BLaER1 (cell line): ENCODE measurements around the gene THOP1.

Experiments
- H3K27ac ChIP-seq: shearing (Covaris generic); formaldehyde crosslinking; 2 replicates; pipeline ENCODE4 v1.8.1; 2022
- H3K27me3 ChIP-seq: shearing (Covaris generic); formaldehyde crosslinking; 2 replicates; pipeline ENCODE4 v1.8.1; 2022
- H3K36me3 ChIP-seq: shearing (Covaris generic); formaldehyde crosslinking; 2 replicates; pipeline ENCODE4 v1.8.1; 2022
- H3K4me1 ChIP-seq: shearing (Covaris generic); formaldehyde crosslinking; 2 replicates; pipeline ENCODE4 v1.8.1; 2022
- H3K4me2 ChIP-seq: shearing (Covaris generic); formaldehyde crosslinking; 2 replicates; pipeline ENCODE4 v1.8.1; 2022
- H3K4me3 ChIP-seq: shearing (Covaris generic); formaldehyde crosslinking; 2 replicates; pipeline ENCODE4 v1.8.1; 2022
- H3K9ac ChIP-seq: shearing (Covaris generic); formaldehyde crosslinking; 2 replicates; pipeline ENCODE4 v1.8.1; 2022
- H3K9me3 ChIP-seq: shearing (Covaris generic); formaldehyde crosslinking; 2 replicates; pipeline ENCODE4 v1.8.1; 2022
- H4K20me1 ChIP-seq: shearing (Covaris generic); formaldehyde crosslinking; 2 replicates; pipeline ENCODE4 v1.8.1; 2022
- Cebpa-rat ChIP-seq: shearing (Covaris generic); IDR thresholded peaks from 2 replicates; pipeline ENCODE4 v1.8.1; 2022

Gene THOP1

DNA sequence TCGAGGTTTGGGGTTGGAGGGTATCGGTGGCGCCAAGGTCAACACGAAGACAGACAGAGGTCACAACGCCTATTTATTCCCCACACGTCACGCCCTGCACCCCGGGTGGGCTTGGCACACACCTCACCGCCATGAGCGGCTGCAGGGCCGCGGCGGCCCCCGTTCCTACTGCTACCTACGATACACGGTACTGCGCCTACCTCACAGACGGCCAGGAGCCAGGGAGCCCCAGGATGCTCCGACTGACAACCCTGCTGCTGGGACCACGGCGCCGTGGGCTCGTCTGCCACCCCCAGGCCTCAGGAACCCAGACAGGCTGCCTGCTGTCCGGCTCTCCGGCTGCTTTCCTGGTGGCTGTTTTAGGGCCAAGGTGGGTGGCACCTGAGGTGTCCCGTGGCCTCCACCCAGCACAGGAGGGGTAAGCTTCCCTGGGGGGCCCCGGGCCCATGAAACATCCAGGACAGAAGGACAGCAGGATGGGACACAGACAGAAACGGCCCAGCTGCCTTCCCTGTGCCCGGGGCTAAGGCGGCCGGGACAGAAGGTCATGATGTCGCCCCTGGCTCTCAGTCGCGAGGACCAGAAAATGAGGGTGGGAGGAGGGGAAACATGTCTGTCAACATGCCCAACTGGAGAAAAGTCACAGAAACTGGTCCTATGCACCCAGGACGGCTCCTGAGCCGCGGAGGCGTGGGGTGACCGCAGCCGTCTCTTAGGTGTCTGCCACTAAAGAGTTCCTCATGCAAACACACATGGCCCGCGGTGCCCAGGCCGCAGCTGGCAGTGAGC lies 30.4 kb upstream of the THOP1 start:
- TF ChIP-seq Cebpa-rat: no peak
- Histone ChIP-seq H3K4me3 (no peak overlapping the region), H3K4me1 (peaks cover 65% of the 10 kb centered on the region), H4K20me1 (peaks cover 21% of the 10 kb centered on the region), H3K4me2 (no peak overlapping the region), H3K27me3 (no peaks in the 10 kb centered on the region), H3K9ac (peak overlapping the region; percentile 29; the same call in 1 of the 2 replicates), H3K36me3 (peaks cover 68% of the 10 kb centered on the region), H3K27ac (peak overlapping the region; percentile 79; the same call in 1 of the 2 replicates), H3K9me3 (no peaks in the 10 kb centered on the region)

DNA sequence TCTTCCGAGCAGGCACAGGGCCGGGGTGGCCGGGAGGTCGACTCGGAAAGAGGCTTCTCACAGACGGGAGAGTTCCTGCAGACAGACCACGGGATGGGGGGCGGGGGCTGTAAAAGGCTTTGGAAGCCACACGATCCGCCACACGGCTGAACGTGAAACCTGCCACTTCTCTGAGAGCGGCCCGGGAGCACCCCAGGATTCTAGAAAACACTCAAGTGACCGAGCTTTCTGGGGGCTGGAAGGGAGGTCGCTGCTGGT lies 29.9 kb upstream of the THOP1 start:
- no peak overlapping the region for H3K4me3 ChIP-seq
- no peak for TF ChIP-seq Cebpa-rat
- peaks cover 64% of the 10 kb centered on the region for H3K4me1 ChIP-seq
- peak overlapping the region; percentile 29; the same call in 1 of the 2 replicates for H3K9ac ChIP-seq
- H3K4me2 ChIP-seq: peak overlapping the region; percentile 96
- peaks cover 25% of the 10 kb centered on the region for H4K20me1 ChIP-seq
- no peaks in the 10 kb centered on the region for H3K27me3 ChIP-seq
- peak overlapping the region; percentile 79 for H3K27ac ChIP-seq
- no peaks in the 10 kb centered on the region for H3K9me3 ChIP-seq
- peaks cover 73% of the 10 kb centered on the region for H3K36me3 ChIP-seq

DNA sequence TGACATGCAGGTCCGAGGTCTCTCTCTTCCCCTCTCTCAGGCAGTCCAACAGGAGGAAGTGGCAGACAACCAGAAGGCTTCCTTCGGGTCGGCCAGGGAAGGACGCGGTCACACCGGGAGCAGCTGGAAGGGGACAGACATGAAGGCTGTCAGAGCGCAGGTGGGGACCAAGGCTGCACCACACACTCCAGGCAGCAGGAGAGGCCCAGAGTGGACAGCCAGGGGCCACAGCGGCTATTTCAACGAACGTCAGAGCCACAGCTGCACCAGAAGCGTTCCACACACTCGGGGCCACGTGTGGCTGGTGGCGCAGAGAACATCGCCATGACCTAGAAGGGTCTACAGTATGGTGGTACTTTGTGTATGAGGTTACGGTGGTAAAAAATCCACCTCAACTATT lies 29.5 kb upstream of the THOP1 start:
- H3K27me3 ChIP-seq: no peaks in the 10 kb centered on the region
- H3K4me2 ChIP-seq: peak overlapping the region; percentile 96
- H3K36me3 ChIP-seq: peaks cover 78% of the 10 kb centered on the region
- H4K20me1 ChIP-seq: peaks cover 30% of the 10 kb centered on the region
- TF ChIP-seq Cebpa-rat: no peak
- peak overlapping the region; percentile 79 for H3K27ac ChIP-seq
- H3K4me3 ChIP-seq: no peak overlapping the region
- peaks cover 63% of the 10 kb centered on the region for H3K4me1 ChIP-seq
- H3K9me3 ChIP-seq: no peaks in the 10 kb centered on the region
- peak overlapping the region; percentile 73; the same call in 1 of the 2 replicates for H3K9ac ChIP-seq

DNA sequence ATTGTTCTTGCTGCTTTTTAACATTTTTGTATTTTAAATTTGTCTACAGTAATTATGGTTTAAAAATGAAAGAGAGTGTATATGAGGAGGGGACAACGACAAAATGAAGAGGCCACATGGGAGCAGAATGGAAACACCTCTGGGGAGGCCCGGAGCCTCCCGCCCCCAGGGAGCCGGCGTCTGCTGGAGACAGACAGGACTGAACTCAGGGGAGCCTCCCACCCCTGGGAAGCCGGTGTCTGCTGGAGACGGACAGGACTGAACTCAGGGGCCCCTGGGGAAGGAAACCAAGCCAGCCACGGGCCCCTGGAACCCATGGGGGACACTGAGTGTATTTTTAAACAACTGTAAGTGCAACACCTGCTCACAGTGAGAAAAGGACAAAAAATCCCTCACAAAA lies 28.8 kb upstream of the THOP1 start:
- H3K27ac ChIP-seq: peak overlapping the region; percentile 79
- peak overlapping the region; percentile 73 for H3K9ac ChIP-seq
- peak overlapping the region; percentile 43 for H3K4me3 ChIP-seq
- peaks cover 84% of the 10 kb centered on the region for H3K36me3 ChIP-seq
- peaks cover 57% of the 10 kb centered on the region for H3K4me1 ChIP-seq
- H4K20me1 ChIP-seq: peaks cover 36% of the 10 kb centered on the region
- H3K4me2 ChIP-seq: peak overlapping the region; percentile 96
- no peak for TF ChIP-seq Cebpa-rat
- no peaks in the 10 kb centered on the region for H3K27me3 ChIP-seq
- no peaks in the 10 kb centered on the region for H3K9me3 ChIP-seq

DNA sequence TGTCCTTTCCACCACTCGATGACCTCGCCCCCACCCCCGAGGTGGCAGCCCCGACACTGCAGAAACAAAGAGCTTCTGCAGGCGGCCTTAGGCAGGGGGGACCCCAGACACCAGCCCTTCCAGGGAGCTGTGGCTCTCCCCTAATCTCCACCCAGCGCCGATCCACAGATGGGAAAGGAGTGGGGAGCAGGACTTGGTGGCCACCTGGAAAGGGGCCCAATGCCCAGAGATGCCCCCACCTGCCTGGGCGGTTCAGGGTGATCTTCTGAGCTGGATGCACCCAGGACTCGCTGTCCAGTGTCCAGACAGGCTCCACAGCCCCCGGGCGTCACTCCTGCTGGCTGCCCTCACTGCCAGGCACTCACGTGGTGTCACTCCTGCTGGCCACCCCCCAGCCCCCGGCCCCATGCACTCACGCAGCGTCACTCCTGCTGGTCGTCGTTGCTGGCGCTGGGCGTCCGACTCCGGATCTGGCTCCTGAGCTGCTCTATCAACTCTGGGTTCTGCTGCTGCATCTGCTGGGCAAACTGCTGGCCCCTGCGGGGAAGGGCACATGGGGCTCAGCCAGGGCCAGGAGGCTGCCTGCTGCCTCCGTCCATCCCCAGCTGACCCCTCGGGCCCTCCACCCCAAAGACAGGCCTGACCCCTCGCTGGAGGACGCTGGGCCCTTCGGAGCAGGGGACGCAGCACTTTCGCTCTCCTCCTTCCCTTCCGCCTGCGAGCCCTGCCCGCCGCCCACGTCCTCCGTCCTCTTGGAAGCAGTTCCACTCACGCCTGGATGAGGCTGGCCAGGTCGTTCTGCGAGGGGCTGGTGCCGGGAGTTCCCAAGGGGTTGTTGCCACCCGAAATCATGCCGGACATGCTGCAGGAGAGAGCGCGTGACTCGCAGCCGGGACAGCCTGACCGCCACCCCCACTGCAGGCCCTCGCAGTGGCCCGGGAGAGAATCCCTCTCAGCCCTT lies 28.1 kb upstream of the THOP1 start:
- peak overlapping the region; percentile 73 for H3K9ac ChIP-seq
- H3K4me3 ChIP-seq: peak overlapping the region; percentile 43
- no peaks in the 10 kb centered on the region for H3K9me3 ChIP-seq
- peaks cover 57% of the 10 kb centered on the region for H3K4me1 ChIP-seq
- no peak for TF ChIP-seq Cebpa-rat
- H3K27ac ChIP-seq: peak overlapping the region; percentile 79
- peaks cover 43% of the 10 kb centered on the region for H4K20me1 ChIP-seq
- no peaks in the 10 kb centered on the region for H3K27me3 ChIP-seq
- peak overlapping the region; percentile 96 for H3K4me2 ChIP-seq
- H3K36me3 ChIP-seq: peaks cover 92% of the 10 kb centered on the region

DNA sequence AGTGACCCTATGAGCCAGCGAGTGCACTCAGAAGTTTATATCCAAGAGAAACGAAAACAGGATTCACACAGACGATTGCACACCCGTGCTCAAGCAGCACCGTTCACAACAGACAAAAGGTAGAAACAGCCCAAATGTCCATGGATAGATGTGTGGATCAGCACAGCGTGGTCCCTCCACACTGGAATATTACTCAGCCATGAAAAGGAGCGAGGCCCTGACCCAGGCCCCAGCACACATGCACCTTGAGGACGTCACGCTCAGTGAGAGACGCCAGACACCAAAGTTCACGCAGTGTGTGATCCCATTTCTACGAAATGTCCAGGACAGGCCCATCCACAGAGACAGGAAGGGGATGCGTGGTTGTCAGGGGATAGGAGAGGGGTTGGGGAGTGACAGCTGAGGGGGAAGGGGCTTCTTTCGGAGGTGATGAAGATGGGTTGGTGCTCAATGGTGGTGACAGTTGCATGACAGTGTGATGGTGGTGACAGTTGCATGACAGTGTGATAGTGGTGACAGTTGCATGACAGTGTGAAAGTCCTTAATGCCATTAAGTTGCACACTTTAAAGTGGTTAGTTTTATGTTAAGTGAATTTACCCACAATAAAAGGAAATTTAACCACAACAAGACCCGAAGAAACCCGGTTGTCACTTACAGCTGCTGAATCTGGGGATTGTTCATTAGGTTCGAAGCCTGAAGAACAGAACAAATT lies 26.5 kb upstream of the THOP1 start:
- Histone ChIP-seq H4K20me1 (peaks cover 59% of the 10 kb centered on the region), H3K4me2 (peak overlapping the region; percentile 56), H3K9ac (0 out of 2 replicates have a peak overlapping the region, but pooled peaks have one; percentile 24), H3K27me3 (no peaks in the 10 kb centered on the region; the same call in 1 of the 2 replicates), H3K27ac (no peak overlapping the region), H3K4me3 (no peak overlapping the region), H3K4me1 (peaks cover 57% of the 10 kb centered on the region), H3K36me3 (peaks cover 95% of the 10 kb centered on the region), H3K9me3 (no peaks in the 10 kb centered on the region)
- no peak for TF ChIP-seq Cebpa-rat

DNA sequence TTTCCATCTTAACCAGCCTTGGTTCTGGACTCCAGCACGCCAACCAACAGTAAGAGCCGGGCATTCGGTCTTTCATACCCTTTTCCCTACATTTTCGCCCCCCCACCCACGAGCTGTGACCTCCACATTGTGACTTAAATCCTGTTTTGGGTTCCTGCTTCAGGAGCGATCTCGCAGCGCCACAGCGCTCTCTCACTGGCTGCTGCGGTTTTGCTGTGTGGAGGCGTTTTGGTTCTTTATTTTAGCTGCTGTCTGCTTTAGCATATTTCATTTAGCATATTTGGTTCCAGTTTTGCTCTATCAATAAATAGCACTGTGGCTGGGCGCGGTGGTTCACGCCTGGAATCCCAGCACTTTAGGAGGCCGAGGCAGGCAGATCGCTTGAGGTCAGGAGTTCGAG lies 25.9 kb upstream of the THOP1 start:
- Histone ChIP-seq H3K36me3 (peaks cover 95% of the 10 kb centered on the region), H3K4me1 (peaks cover 57% of the 10 kb centered on the region), H3K9me3 (no peaks in the 10 kb centered on the region), H3K27me3 (no peaks in the 10 kb centered on the region; the same call in 1 of the 2 replicates), H3K4me3 (no peak overlapping the region), H3K4me2 (peak overlapping the region; percentile 56), H3K27ac (no peak overlapping the region), H4K20me1 (peaks cover 65% of the 10 kb centered on the region), H3K9ac (0 out of 2 replicates have a peak overlapping the region, but pooled peaks have one; percentile 24)
- TF ChIP-seq Cebpa-rat: no peak

DNA sequence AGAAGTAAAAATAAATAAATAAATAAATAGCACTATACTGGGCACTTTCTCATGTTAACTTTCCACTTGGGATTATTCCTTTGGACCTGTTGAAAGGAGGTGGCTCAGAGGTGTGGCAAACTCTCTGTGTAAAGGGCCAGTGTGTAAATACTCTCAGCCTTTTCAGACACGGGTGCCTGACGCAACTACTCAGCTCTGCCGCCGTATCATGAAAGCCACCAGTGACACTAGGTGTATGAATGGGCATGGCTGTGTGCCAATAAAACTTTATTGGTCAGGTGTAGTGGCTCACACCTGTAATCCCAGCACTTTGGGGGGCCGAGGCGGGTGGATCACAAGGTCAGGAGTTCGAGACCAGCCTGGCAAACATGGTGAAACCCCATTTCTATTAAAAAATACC lies 25.3 kb upstream of the THOP1 start:
- H3K27ac ChIP-seq: no peak overlapping the region
- peaks cover 57% of the 10 kb centered on the region for H3K4me1 ChIP-seq
- H3K36me3 ChIP-seq: peaks cover 95% of the 10 kb centered on the region
- TF ChIP-seq Cebpa-rat: no peak
- peaks cover 68% of the 10 kb centered on the region for H4K20me1 ChIP-seq
- H3K27me3 ChIP-seq: no peaks in the 10 kb centered on the region; the same call in 1 of the 2 replicates
- no peak overlapping the region for H3K4me3 ChIP-seq
- no peaks in the 10 kb centered on the region for H3K9me3 ChIP-seq
- H3K4me2 ChIP-seq: peak overlapping the region; percentile 56
- H3K9ac ChIP-seq: no peak overlapping the region

DNA sequence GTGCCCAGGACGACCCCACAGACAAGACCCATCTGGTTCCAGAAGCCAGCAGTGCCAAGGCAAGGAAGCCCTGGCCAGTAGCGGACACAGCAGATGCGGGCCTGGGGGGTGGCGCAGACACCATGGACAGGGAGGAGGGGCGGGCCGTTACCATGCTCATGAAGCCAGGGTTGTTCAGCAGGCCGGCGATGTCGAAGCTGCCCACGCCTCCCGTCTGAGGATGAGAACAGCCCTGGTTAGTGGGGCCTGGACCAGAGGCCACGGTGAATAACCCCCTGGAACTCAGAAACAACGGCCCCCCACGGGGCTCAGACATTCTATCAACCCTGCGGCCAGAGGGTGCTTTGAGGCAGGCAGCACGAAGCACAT lies 24.0 kb upstream of the THOP1 start:
- no peak overlapping the region for H3K9ac ChIP-seq
- H3K4me3 ChIP-seq: no peak overlapping the region
- peaks cover 81% of the 10 kb centered on the region for H4K20me1 ChIP-seq
- H3K27me3 ChIP-seq: no peaks in the 10 kb centered on the region; the same call in 1 of the 2 replicates
- no peak overlapping the region for H3K4me2 ChIP-seq
- peaks cover 96% of the 10 kb centered on the region for H3K36me3 ChIP-seq
- H3K9me3 ChIP-seq: no peaks in the 10 kb centered on the region
- H3K27ac ChIP-seq: no peak overlapping the region
- peaks cover 44% of the 10 kb centered on the region for H3K4me1 ChIP-seq
- TF ChIP-seq Cebpa-rat: no peak
